ENCODE results near the gene QSOX2.

QSOX2 gene

DNA sequence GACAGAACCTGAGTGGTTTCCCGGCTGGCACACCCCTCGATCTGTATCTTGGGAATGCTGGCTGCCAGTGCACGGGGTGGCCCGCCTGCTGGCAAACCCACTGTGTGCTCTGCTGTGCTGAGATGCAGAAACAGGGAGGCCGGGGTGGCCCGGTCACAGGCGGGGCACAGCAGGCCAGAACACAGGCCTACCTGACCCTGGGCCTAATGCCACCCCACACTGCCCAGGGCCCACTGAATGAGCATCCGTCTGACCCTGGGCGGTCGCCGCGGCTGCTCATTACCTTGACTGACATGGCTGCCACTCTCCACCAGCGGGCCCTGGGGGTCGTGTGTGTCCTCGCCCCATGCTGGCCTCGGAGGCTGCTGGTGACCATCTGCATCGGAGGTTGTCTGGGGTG, 14.2 kb upstream of the QSOX2 start:
- TF ChIP-seq, protein P1, sequence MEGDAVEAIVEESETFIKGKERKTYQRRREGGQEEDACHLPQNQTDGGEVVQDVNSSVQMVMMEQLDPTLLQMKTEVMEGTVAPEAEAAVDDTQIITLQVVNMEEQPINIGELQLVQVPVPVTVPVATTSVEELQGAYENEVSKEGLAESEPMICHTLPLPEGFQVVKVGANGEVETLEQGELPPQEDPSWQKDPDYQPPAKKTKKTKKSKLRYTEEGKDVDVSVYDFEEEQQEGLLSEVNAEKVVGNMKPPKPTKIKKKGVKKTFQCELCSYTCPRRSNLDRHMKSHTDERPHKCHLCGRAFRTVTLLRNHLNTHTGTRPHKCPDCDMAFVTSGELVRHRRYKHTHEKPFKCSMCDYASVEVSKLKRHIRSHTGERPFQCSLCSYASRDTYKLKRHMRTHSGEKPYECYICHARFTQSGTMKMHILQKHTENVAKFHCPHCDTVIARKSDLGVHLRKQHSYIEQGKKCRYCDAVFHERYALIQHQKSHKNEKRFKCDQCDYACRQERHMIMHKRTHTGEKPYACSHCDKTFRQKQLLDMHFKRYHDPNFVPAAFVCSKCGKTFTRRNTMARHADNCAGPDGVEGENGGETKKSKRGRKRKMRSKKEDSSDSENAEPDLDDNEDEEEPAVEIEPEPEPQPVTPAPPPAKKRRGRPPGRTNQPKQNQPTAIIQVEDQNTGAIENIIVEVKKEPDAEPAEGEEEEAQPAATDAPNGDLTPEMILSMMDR (IDR thresholded peaks at IDR 0.05; ENCODE audit: insufficient read depth, low read length, poor library complexity, severe bottlenecking): no peak
- Histone ChIP-seq H3K4me3 (replicated peaks; ENCODE audit: low read depth, low read length) (no peak overlapping the region), H3K36me3 (ENCODE audit: control insufficient read depth, insufficient read depth, low read length) (no peaks in the 10 kb centered on the region), H3K27me3 (replicated peaks; ENCODE audit: control insufficient read depth, insufficient read depth, low read length) (no peaks in the 10 kb centered on the region; the same call in none of the 2 replicates)
- DNase-seq (ENCODE audit: extremely low read depth, insufficient read length): no peak

DNA sequence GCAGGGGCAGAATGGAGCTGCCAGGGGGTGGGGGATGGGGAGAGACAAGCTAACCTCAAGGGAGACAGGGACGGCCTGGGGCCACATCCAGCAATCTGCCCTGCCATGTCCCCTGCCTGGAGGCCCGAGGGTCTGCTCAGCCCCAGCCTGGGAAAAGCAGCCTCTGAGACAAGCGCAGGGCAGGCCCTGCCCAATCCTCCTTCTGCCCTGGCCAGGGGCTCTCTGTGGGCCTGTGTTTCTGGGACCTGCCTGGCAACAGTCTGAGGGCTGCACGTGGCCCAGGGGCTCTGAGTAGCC, 13.9 kb upstream of the QSOX2 start:
- Histone ChIP-seq H3K4me3 (replicated peaks; ENCODE audit: low read depth, low read length) (no peak overlapping the region), H3K27me3 (replicated peaks; ENCODE audit: control insufficient read depth, insufficient read depth, low read length) (no peaks in the 10 kb centered on the region; the same call in none of the 2 replicates)

DNA sequence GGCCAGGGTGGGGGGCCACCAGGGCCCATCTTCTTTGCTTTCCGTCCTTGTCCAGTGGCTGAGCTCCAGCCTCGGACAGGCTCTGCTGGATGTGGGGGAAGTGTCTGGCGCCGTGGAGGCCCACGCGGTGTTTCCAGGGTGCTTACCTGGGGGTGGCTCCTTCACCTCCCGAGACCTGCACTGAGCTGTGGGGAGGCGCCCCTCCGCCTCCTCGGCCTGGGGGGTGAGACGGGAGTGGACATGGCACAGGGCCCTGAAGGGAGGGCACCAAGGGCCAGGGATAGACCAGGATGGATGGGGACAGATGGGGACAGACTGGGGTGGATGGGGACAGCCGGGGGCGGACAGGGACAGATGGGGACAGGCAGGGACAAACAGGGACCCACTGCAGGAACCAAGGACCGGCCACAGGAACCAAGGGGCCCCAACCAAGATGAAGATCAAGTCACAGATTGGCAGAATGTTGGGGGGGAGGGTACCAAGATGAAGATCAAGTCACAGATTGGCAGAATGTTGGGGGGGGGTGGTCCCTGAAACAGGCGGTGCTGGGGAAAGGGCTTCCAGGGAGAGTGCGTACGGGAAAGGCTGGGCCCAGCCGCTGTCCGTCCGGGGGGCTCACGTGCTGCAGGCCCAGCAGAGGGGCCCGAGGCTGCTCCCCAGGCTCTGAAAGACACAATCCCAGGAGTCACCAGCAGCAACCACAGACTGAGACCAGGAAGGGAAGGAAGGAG, 13.3 kb upstream of the QSOX2 start:
- H3K36me3 ChIP-seq (ENCODE audit: control insufficient read depth, insufficient read depth, low read length): no peaks in the 10 kb centered on the region
- TF ChIP-seq, protein P1 (IDR thresholded peaks at IDR 0.05; ENCODE audit: insufficient read depth, low read length, poor library complexity, severe bottlenecking): no peak
- H3K27me3 ChIP-seq (replicated peaks; ENCODE audit: control insufficient read depth, insufficient read depth, low read length): no peaks in the 10 kb centered on the region; the same call in 1 of the 2 replicates
- DNase-seq (ENCODE audit: extremely low read depth, insufficient read length): no peak
- no peak overlapping the region for H3K4me3 ChIP-seq (replicated peaks; ENCODE audit: low read depth, low read length)

More for the DNA sequence above, 13.9 kb upstream of the QSOX2 start:
- H3K36me3 ChIP-seq (ENCODE audit: control insufficient read depth, insufficient read depth, low read length): no peaks in the 10 kb centered on the region
- DNase-seq (ENCODE audit: extremely low read depth, insufficient read length): no peak
- TF ChIP-seq, protein P1 (IDR thresholded peaks at IDR 0.05; ENCODE audit: insufficient read depth, low read length, poor library complexity, severe bottlenecking): no peak

DNA sequence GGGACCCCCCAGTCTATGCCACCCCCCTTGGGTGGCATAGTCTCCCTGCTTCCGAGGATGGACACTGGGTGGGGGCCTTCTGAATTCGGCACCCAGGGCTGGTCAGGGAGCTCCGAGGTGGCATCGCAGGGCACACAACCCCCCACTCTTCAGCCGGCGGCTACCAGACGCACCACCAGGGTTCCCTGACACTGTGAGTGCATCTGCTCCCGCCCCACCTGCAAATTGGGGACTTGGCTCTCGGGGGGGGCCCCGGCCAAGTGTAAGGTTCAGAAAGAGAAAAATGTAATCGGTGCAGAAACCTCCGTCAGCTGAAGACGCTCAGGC, 12.7 kb upstream of the QSOX2 start:
- no peak for DNase-seq (ENCODE audit: extremely low read depth, insufficient read length)
- no peaks in the 10 kb centered on the region; the same call in 1 of the 2 replicates for H3K27me3 ChIP-seq (replicated peaks; ENCODE audit: control insufficient read depth, insufficient read depth, low read length)
- no peak overlapping the region for H3K4me3 ChIP-seq (replicated peaks; ENCODE audit: low read depth, low read length)
- TF ChIP-seq, protein P1 (IDR thresholded peaks at IDR 0.05; ENCODE audit: insufficient read depth, low read length, poor library complexity, severe bottlenecking): no peak
- H3K36me3 ChIP-seq (ENCODE audit: control insufficient read depth, insufficient read depth, low read length): no peaks in the 10 kb centered on the region

DNA sequence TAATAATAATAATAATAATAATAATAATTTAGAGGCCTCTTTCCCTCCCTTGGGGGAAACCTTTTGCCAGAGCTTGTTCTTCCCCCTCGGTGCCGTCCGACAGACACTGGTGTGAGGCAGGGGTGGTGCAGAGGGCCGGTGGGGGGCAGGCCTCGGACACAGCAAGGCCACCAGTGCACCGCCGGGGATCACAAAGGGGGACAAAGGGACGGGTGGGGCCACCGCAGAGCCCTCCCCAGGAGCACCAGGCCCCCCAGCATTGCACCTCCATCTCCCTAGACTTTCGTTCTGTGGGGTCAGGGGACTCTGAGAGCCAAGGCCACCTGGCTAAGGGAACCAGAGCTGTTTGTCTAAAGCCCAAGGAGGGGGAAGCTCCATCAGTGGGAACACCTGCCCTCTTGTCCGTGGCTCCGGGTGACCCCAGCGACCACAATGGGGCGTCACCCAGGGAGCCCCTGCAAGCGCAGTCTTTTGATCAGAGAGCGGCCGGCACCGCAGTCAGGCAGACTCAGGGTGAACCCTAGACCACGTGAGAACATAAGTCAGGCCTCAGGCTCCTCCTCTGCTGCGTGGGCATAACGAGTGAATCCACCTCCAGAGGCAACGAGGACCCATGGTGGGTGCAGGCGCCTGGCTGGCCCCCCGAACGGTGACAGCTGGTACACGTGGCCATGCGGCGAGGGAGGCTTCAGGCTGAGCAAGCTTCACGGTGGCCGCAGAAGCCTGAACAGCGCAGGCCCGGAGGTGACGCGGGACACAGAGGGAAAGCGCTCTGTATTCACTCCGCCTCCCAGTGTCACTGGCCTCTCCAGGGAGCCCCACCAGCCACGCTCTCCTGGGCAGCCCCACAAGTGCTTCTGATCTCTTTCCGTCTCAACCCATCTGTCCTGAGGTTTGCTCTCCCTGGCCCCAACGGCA, 12.0 kb upstream of the QSOX2 start:
- TF ChIP-seq, protein P1 (IDR thresholded peaks at IDR 0.05; ENCODE audit: insufficient read depth, low read length, poor library complexity, severe bottlenecking): no peak
- Histone ChIP-seq H3K27me3 (replicated peaks; ENCODE audit: control insufficient read depth, insufficient read depth, low read length) (no peaks in the 10 kb centered on the region; the same call in 1 of the 2 replicates), H3K36me3 (ENCODE audit: control insufficient read depth, insufficient read depth, low read length) (no peaks in the 10 kb centered on the region), H3K4me3 (replicated peaks; ENCODE audit: low read depth, low read length) (no peak overlapping the region)
- DNase-seq (ENCODE audit: extremely low read depth, insufficient read length): no peak
